B cell (primary cell): Measurements from ENCODE around the gene WHAMM.
"Not testable (repeated sequence)": the region's sequence is repeated elsewhere in the genome, so short reads cannot be mapped to it uniquely, and the experiment has no call there.

ENCODE experiments used
- EZH2 ChIP-seq: IDR thresholded peaks from 2 replicates; pipeline ENCODE4 v1.6.1; 2012; ENCODE audit warnings: borderline replicate concordance, low read depth, mild to moderate bottlenecking, moderate library complexity, low read length; ENCODE audit not compliant: insufficient read depth, poor library complexity, severe bottlenecking
- TF ChIP-seq, protein P1 (sequence below): fragments of 200-600 bp; IDR thresholded peaks from one replicate; pipeline ENCODE4 v1.8.0; 2022; ENCODE audit warnings: antibody characterized with exemption, mild to moderate bottlenecking

DNA sequence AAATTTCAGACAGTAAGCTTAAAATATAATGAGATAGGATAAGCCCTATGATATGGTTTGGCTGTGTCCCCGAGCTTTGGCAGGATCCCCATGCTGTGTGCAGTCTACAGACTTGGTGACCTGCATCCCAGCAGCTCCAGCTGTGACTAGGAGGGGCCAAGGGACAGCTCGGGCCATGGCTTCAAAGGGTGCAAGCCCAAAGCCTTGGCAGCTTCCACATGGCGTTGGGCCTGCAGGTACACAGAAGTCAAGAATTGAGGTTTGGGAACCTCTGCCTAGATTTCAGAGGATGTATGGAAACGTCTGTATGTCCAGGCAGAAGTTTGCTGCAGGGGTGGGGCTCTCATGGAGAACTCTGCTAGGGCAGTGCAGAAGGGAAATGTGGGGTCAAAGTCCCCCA, 56.2 kb downstream of the WHAMM start:
- TF ChIP-seq, protein P1, sequence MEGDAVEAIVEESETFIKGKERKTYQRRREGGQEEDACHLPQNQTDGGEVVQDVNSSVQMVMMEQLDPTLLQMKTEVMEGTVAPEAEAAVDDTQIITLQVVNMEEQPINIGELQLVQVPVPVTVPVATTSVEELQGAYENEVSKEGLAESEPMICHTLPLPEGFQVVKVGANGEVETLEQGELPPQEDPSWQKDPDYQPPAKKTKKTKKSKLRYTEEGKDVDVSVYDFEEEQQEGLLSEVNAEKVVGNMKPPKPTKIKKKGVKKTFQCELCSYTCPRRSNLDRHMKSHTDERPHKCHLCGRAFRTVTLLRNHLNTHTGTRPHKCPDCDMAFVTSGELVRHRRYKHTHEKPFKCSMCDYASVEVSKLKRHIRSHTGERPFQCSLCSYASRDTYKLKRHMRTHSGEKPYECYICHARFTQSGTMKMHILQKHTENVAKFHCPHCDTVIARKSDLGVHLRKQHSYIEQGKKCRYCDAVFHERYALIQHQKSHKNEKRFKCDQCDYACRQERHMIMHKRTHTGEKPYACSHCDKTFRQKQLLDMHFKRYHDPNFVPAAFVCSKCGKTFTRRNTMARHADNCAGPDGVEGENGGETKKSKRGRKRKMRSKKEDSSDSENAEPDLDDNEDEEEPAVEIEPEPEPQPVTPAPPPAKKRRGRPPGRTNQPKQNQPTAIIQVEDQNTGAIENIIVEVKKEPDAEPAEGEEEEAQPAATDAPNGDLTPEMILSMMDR, result not testable (repeated sequence)
- TF ChIP-seq EZH2, result not testable (repeated sequence)
